T-helper 1 cell treated with Interleukin-12 subunit alpha and Interleukin-12 subunit beta and Interleukin-4 antibody, amounts not matched to agents 30 μg/mL and 1 μg/mL, for 36 hours (primary cell): ENCODE results near the gene ASPHD1.
"Not testable (repeated sequence)": the region's sequence is repeated elsewhere in the genome, so short reads cannot be mapped to it uniquely, and the experiment has no call there.

Source experiments
- H3K27ac Mint-ChIP-seq: one replicate; pipeline ENCODE4 v1.8.0; 2021; ENCODE audit warnings: mild to moderate bottlenecking, mixed read lengths
- H3K27me3 Mint-ChIP-seq: one replicate; pipeline ENCODE4 v1.8.0; 2021; ENCODE audit warnings: low read depth, mixed read lengths
- H3K36me3 Mint-ChIP-seq: one replicate; pipeline ENCODE4 v1.8.0; 2021; ENCODE audit warnings: low read depth, mixed read lengths
- H3K4me1 Mint-ChIP-seq: one replicate; pipeline ENCODE4 v1.8.0; 2021; ENCODE audit warnings: low read depth, mixed read lengths
- H3K4me3 Mint-ChIP-seq: one replicate; pipeline ENCODE4 v1.8.0; 2021; ENCODE audit warnings: mild to moderate bottlenecking, moderate library complexity, mixed read lengths
- H3K9me3 Mint-ChIP-seq: one replicate; pipeline ENCODE4 v1.8.0; 2021; ENCODE audit warnings: mixed read lengths

Gene ASPHD1

DNA sequence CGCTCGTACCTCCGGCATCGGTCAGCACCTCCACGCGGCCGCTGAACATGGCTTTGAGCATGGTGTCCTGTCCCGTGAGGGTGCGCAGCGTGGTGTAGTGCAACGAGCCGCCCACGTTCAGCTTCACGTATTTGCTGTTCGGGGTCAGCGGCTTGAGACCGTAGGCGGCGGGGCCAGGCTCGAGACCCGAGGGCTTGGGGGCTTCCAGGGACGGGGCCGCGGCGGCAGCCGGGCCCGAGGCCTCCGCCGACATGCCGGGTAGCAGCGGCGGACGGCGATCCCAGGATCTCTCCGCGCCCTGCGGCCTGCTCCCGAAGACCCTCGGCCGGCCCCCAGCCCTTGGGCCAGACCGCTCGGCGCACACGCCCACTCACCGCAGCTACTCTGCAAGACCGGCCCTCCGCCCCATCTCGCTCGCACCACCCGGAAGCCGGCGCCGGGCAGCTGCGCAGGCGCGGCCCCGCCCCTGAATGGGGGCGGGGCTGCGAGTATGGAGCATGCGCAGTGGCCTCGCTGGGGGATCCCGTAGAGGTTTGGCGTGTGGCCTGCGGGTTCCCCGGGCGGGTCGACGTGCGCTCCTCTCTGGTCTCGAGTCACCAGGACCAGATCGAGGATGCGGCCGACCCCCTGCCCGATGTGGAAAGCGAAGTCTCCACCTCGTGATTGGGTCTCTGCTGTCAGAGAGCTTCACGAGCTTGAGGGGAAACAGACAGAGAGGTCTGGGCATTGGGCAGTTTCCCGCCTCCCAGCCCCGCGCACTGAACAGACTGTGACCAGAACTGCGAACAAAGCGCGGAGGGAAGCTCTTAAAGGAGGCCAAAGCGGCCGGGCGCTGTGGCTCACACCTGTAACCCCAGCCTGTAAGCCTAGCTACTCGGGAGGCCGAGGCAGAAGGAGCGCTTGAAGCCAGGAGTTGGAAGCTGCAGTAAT lies 25.8 kb downstream of the ASPHD1 start, which contains the start of gene KCTD13:
TSS of gene KCTD13 (minus strand) at position 446 of the 930 bp plus-strand sequence. CDS start at position 253, 193 bp downstream.
- Mint-ChIP-seq H3K27me3 (peaks cover 6% of the 10 kb centered on the region), H3K9me3 (no peaks in the 10 kb centered on the region), H3K4me3 (peak within 1 kb of the TSS; percentile 94), H3K27ac (peak within 1 kb of the TSS; percentile 93), H3K4me1 (peaks cover 33% of the 10 kb centered on the region), H3K36me3 (peaks cover 8% of the 10 kb centered on the region)

GRCh38 chr16:29926711-29927052 lies 26.4 kb downstream of the ASPHD1 start:
- peak overlapping the region; percentile 93 for H3K27ac Mint-ChIP-seq
- peaks cover 6% of the 10 kb centered on the region for H3K27me3 Mint-ChIP-seq
- peak overlapping the region; percentile 91 for H3K4me3 Mint-ChIP-seq
- H3K36me3 Mint-ChIP-seq = peaks cover 4% of the 10 kb centered on the region
- H3K4me1 Mint-ChIP-seq = peaks cover 32% of the 10 kb centered on the region
- H3K9me3 Mint-ChIP-seq = no peaks in the 10 kb centered on the region

DNA sequence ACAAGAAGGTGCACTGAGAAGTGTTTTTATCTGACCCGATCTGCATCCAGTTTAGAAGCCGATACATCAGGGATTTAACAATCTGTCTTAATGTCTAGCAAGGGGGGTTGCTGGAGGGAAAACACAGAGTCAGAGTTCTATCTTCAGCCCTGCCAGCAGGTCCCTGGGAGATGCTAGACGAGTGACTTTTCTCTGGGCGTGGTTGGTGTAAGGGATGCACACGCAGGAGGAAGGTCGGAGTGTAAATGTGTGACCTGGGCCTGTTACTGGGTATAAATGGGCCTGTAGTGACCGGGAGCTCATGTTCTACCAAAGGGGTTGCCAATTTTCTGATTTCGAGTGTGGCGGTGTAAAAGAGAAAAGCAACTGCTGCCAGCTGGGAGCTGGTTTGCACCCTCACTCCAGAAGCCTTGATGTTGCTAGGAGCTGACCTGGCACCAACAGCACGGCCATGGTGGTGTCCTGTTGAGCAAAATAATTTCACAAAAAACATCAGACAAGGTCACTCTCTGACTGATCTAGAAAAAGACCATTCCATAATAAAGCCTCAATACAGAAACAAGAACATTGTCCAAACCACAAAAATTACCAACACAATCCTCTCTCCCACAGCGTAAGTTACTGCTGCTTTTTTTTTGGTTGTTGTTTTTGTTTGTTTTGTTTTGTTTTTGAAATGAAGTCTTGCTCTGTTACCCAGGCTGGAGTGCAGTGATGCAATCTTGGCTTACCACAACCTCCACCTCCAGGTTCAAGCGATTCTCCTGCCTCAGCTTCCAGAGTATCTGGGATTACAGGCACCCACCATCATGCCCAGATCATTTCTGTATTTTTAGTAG lies 27.0 kb downstream of the ASPHD1 start:
- Mint-ChIP-seq H3K4me1 (peaks cover 32% of the 10 kb centered on the region), H3K36me3 (peaks cover 4% of the 10 kb centered on the region), H3K27me3 (peaks cover 6% of the 10 kb centered on the region), H3K4me3 (peak overlapping the region; percentile 91), H3K9me3 (no peaks in the 10 kb centered on the region), H3K27ac (no peak overlapping the region)

DNA sequence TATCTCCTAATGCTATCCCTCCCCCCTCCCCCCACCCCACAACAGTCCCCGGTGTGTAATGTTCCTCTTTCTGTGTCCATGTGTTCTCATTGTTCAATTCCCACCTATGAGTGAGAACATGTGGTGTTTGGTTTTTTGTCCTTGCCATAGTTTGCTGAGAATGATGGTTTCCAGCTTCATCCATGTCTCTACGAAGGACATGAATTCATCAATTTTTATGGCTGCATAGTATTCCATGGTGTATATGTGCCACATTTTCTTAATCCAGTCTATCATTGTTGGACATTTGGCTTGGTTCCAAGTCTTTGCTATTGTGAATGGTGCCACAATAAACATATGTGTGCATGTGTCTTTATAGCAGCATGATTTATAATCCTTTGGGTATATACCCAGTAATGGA lies 31.5 kb downstream of the ASPHD1 start:
- H3K27ac Mint-ChIP-seq, H3K4me3 Mint-ChIP-seq, H3K36me3 Mint-ChIP-seq, H3K4me1 Mint-ChIP-seq, H3K9me3 Mint-ChIP-seq: not testable (repeated sequence)
- peaks cover 32% of the 10 kb centered on the region for H3K27me3 Mint-ChIP-seq

DNA sequence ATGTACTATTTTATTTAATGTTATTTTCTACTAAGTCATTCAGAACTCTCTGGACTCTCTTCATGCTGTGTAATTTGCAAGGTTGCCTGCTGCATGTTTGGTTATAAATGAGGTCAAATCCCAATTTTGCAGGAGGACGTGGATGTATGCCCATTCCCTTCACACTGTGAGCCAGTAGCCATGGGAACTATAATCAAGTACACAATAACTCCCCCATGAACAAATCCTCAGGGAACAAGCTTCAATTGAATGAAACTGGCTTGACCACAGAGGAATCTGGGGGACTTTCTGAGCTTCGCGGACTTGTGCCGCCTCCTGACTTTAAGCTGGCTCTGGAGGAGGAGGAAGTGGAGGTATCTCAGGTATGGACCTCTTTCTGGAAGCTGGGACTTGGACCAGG lies 40.4 kb downstream of the ASPHD1 start:
- Mint-ChIP-seq H3K4me1 (peaks cover 1% of the 10 kb centered on the region), H3K36me3 (no peaks in the 10 kb centered on the region), H3K27ac (no peak overlapping the region), H3K4me3 (no peak overlapping the region), H3K27me3 (peaks cover 25% of the 10 kb centered on the region), H3K9me3 (no peaks in the 10 kb centered on the region)

DNA sequence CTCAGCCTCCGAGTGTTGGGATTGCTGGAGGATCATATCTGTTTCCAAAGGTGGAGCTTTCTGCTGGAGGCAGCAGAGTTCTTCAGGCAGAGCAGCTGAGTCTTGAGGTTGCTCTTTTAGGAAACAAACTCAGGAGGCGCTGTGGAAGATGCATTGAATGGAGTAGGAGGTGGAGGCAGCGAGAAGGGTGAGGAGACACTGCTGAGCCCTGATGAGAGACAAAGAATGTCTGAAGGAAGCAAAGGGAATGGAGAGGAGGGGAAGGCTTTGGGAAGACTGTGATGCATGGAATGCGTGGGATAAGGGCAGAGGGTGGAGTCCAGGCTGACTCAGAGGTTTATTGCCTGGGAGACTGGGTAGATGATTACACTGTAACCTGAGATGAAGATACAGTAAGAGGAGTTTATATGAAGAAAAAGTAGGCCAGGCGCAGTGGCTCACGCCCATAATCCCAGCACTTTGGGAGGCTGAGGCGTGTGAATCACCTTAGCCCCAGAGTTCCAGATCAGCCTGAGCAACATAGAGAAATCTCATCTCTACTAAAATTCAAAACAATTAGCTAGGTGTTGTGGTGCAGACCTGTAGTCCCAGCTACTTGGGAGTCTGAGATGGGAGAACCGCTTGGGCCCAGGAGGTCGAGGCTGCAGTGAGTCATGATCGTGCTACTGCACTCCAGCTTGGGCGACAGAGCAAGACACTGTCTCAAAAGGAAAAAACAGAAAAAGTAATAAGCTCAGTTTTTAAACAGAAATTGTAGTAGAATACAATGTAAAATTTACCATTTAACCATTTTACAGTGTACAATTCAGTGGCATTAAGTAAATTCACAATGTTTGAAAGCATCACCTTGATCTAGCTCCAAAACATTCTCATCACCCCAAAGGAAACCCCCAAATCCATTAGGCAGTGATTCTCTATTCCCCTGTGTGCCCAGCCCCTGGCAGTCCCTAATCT lies 43.8 kb downstream of the ASPHD1 start:
- Mint-ChIP-seq H3K9me3 (no peaks in the 10 kb centered on the region), H3K27me3 (peaks cover 12% of the 10 kb centered on the region), H3K4me3 (no peak overlapping the region), H3K27ac (no peak overlapping the region), H3K4me1 (peaks cover 1% of the 10 kb centered on the region), H3K36me3 (no peaks in the 10 kb centered on the region)

DNA sequence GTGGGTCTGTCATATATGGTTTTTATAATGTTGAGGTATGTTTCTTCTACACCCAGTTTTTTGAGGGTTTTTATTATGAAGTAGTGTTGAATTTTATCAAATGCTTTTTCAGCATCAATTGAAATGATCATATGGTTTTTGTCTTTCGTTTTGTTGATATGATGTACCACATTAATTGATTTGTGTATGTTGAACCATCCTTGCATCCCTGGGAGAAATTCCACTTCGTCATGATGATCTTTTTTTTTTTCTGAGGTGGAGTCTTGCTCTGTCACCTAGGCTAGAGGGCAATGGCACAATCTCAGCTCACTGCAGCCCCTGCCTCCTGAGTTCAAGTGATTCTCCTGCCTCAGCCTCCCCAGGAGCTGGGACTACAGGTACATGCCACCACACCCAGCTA lies 47.6 kb downstream of the ASPHD1 start:
- Mint-ChIP-seq H3K4me1 (no peaks in the 10 kb centered on the region), H3K27me3 (peaks cover 6% of the 10 kb centered on the region), H3K9me3 (peaks cover 10% of the 10 kb centered on the region)

GRCh38 chr16:29950806-29951461 lies 50.6 kb downstream of the ASPHD1 start:
- Mint-ChIP-seq H3K27me3 (peaks cover 6% of the 10 kb centered on the region), H3K9me3 (peaks cover 10% of the 10 kb centered on the region), H3K36me3 (no peaks in the 10 kb centered on the region), H3K27ac (no peak overlapping the region), H3K4me1 (no peaks in the 10 kb centered on the region), H3K4me3 (no peak overlapping the region)

More for the DNA sequence above, 47.6 kb downstream of the ASPHD1 start:
- H3K27ac Mint-ChIP-seq = no peak overlapping the region
- no peak overlapping the region for H3K4me3 Mint-ChIP-seq
- no peaks in the 10 kb centered on the region for H3K36me3 Mint-ChIP-seq

GRCh38 chr16:29951625-29952365 lies 51.5 kb downstream of the ASPHD1 start:
- H3K9me3 Mint-ChIP-seq = peaks cover 10% of the 10 kb centered on the region
- H3K4me1 Mint-ChIP-seq = no peaks in the 10 kb centered on the region
- peaks cover 6% of the 10 kb centered on the region for H3K27me3 Mint-ChIP-seq
- H3K27ac Mint-ChIP-seq = no peak overlapping the region
- no peaks in the 10 kb centered on the region for H3K36me3 Mint-ChIP-seq
- H3K4me3 Mint-ChIP-seq = no peak overlapping the region
